Small intestine (tissue), 7 donors: ENCODE data around the gene TNFSF10. TPM values are rescaled to one million over a fixed set of nuclear protein-coding genes. Genes with fewer than 3 reads are reported as not detected.

Experiments used
- DNase-seq, 2 donors: peaks; one replicate each; pipeline versions ENCODE4 v3.0.0 to v3.0.0-alpha.2; 2013
- FAIRE-seq: peaks from 2 replicates; lab custom pipeline; 2012; peaks lifted over from hg19 to GRCh38; lab: Jason Lieb, UNC
- H3K27ac ChIP-seq, 3 donors: one replicate each; pipeline ENCODE4 v1.5.1; 2013; ENCODE audit warnings: low read length in 2 of 3, mild to moderate bottlenecking in 2 of 3, control low read depth in 1 of 3, inconsistent platforms in 1 of 3, low read depth in 1 of 3, moderate library complexity in 1 of 3
- H3K27me3 ChIP-seq, 3 donors: one replicate each; pipeline ENCODE4 v1.6.1; 2013; ENCODE audit warnings: low read length in 3 of 3, inconsistent platforms in 1 of 3; ENCODE audit not compliant: control insufficient read depth in 3 of 3, insufficient read depth in 3 of 3
- H3K36me3 ChIP-seq, 3 donors: one replicate each; pipeline ENCODE4 v1.6.1; 2013; ENCODE audit warnings: low read length in 3 of 3, inconsistent platforms in 1 of 3, low read depth in 1 of 3, mild to moderate bottlenecking in 1 of 3, moderate library complexity in 1 of 3; ENCODE audit not compliant: control insufficient read depth in 3 of 3, insufficient read depth in 2 of 3
- H3K4me1 ChIP-seq, 3 donors: one replicate each; pipeline ENCODE4 v1.6.1; 2013; ENCODE audit warnings: low read length in 2 of 3, inconsistent platforms in 1 of 3, low read depth in 1 of 3, mild to moderate bottlenecking in 1 of 3, moderate library complexity in 1 of 3; ENCODE audit not compliant: control insufficient read depth in 3 of 3, insufficient read depth in 2 of 3
- H3K4me3 ChIP-seq, 3 donors: one replicate each; pipeline ENCODE4 v1.5.1; 2013; ENCODE audit warnings: low read length in 3 of 3, control low read depth in 1 of 3, inconsistent platforms in 1 of 3, low read depth in 1 of 3, mild to moderate bottlenecking in 1 of 3, moderate library complexity in 1 of 3
- H3K9me3 ChIP-seq, 2 donors: one replicate each; pipeline ENCODE4 v1.6.1; 2013; ENCODE audit warnings: low read depth in 1 of 2, low read length in 1 of 2; ENCODE audit not compliant: control insufficient read depth in 2 of 2, insufficient read depth in 1 of 2
- WGBS, 3 donors: extraction: QIAGEN DNeasy Blood & Tissue Kit; methylation state at CpG; one replicate each; pipeline ENCODE4 v1.1.7; 2013; 5-methylcytosine and 5-hydroxymethylcytosine counted together
- polyA plus RNA-seq, 4 donors: library from polyadenylated mRNA; stranded (reverse) in 3 of 4; unstranded in 1 of 4; fragments of 200-250 nt in 3 of 4; fragments of 120-200 nt in 1 of 4; gene quantifications; one replicate each; pipeline versions ENCODE4 v1.2.1 to v1.2.3, GENCODE V29; 2013
- donor health status: healthy with polysubstance abuse.
- donor health status: control.
- donor health status: control.
- donor health status: Bipolar disorder and iron deficiency.
- donor health status: healthy.

TNFSF10 gene
- polyA plus RNA-seq, 4 donors, result 31.1 to 169 (median 44.3) TPM

DNA sequence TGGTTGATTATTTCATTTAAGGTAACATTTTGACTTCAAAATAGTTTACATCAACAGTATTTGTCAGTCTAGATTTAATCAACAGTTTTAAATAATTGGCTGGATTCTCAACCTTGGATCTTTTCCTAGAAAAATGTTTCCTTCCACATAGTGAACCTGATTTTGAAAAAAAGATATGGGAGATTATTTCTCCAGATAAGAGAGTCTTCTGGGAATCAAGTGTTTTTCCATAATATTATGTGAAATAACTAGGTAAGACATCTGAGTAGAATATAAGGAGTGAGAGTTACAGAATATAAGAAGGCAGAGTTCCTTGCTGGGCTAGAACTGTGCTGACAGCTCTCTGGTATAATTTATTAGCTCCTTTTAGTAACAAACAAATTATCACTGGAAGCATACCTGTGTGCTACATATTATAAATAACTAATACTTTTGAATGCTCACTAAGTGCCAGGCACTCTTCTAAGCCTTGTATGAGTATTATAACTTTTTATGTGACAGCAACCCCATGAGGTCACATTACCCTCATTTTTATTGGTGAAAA, 18.8 kb upstream of the TNFSF10 start:
- no peak overlapping the region for H3K4me3 ChIP-seq
- peaks cover 0 to 5% (median 4%) of the 10 kb centered on the region in 3 donors for H3K4me1 ChIP-seq
- H3K27me3 ChIP-seq, result no peaks in the 10 kb centered on the region
- H3K36me3 ChIP-seq, result no peaks in the 10 kb centered on the region
- H3K9me3 ChIP-seq, result peaks cover 0 to 7% of the 10 kb centered on the region in 2 donors
- no peak overlapping the region for H3K27ac ChIP-seq
- DNase-seq (no peak), FAIRE-seq (no peak)

DNA sequence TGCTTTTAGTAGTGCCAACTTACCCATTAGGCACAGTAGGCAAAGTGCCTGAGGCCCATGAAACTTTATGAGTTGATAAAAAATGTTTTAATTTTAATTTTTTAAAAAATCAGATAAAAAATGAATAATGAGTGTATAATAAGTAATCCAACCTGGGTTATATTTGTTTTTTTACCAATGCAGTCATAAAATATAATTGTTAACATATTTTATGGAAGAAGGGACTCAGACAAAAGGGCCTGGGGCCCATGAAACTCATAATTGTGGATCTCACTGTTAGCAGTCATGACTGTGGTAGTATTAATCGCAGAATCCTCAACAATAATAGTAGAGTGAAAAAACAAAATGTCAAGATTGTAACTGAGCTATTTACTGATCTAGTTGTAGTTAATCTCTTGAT, 16.8 kb upstream of the TNFSF10 start:
- DNase-seq, result no peak
- Histone ChIP-seq H3K27ac (no peak overlapping the region), H3K36me3 (no peaks in the 10 kb centered on the region), H3K27me3 (no peaks in the 10 kb centered on the region), H3K9me3 (peaks cover 0 to 7% of the 10 kb centered on the region in 2 donors), H3K4me3 (no peak overlapping the region), H3K4me1 (no peaks in the 10 kb centered on the region)
- WGBS, 3 donors, result 97 to 98% (median 97%) methylated on average over 1 of the region's 1 CpG
- no peak for FAIRE-seq

DNA sequence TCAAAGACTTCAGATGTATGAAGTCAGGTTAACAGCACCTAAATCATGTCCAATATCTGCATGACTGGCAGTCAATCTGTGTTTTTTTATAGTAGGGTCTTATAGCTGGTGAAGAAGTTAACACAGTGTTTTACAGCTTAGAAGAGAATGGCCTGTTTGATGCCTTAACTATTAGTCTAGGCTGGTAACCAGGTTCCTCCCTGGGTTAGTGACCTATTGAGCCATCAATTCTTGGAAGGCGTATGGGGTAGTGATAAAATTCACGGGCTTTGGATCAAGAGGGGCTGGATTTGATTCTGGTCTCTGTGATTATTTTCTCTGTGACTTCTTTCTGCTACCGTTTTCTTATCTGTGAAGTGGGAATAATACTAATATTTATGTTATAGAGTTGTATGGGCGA, 16.0 kb upstream of the TNFSF10 start:
- WGBS, 3 donors, result 89 to 90% (median 90%) methylated on average over 4 of the region's 4 CpGs
- Histone ChIP-seq H3K27ac (no peak overlapping the region), H3K36me3 (no peaks in the 10 kb centered on the region), H3K4me1 (no peaks in the 10 kb centered on the region), H3K27me3 (no peaks in the 10 kb centered on the region), H3K4me3 (no peak overlapping the region), H3K9me3 (peaks cover 0 to 7% of the 10 kb centered on the region in 2 donors)
- FAIRE-seq (no peak), DNase-seq (no peak)

DNA sequence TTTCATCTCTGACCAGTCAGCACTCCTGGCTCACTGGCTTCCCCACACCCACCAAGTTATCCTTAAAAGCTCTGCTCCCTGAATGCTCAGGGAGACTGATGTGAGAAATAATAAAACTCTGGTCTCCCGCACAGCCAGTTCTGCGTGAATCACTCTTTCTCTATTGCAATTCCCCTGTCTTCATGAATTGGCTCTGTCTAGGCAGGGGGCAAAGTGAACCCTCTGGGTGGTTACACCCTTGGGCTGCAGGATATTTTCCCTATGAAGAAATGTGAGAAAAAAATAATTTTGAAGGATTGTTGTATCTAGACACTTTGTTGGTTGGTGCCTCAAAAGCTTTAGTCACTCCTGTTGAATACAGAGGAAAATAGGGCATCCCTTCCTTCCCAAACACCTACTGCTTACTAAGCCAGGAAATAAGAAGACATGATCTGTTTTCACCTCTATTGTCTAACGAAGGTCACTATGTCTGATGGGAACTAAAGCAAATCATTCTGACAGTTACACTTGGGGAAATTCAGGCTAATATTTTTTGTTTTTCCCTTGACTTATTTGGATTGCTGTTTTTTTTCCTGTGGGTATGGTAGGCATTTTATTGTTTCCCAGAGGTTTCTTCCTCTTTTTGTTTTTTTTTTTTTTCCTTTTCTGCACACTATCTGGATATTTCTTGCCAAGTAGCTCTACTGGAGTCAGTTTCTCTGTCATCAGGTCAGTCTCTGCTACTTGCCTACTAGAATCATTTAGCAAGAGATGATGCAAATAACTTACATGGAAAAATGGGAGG, 15.3 kb upstream of the TNFSF10 start:
- DNase-seq, result no peak
- 85 to 94% (median 93%) methylated on average over 3 of the region's 3 CpGs for WGBS, 3 donors
- no peaks in the 10 kb centered on the region for H3K27me3 ChIP-seq
- peaks cover 0 to 7% of the 10 kb centered on the region in 2 donors for H3K9me3 ChIP-seq
- H3K4me3 ChIP-seq, result no peak overlapping the region
- no peak overlapping the region for H3K27ac ChIP-seq
- no peak for FAIRE-seq
- H3K36me3 ChIP-seq, result no peaks in the 10 kb centered on the region
- H3K4me1 ChIP-seq, result no peaks in the 10 kb centered on the region

DNA sequence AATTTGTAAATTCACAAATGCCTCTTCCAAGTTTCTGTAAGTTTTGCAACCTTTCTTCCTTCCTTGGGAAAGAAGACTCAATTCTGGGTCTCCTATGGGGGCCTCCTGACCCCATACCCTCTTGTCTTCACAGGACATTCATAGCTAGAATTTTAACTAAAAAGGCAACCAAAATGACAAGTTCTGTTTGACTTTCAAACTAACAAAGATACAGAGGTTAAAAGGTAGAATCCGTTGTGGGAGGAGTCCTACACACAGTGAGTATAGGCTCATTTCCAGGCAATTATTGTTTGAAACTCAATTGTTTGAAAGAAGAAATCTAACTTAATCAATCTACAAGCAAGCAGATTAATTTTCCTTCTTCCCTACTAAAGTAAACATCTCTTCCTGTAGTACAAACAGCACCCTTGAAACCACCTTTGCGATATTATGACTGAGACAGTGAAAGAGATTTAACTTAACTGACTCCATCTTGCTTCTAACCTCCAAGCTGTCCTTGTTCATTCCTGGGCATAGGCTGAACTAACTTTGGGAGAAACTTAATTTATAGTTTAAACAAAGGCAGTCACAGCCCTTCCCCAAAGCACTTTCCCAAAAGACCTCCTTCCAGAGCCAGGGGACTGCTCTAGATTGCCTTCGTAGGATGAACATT, 14.4 kb upstream of the TNFSF10 start:
- H3K4me3 ChIP-seq, result no peak overlapping the region
- H3K36me3 ChIP-seq, result no peaks in the 10 kb centered on the region
- no peaks in the 10 kb centered on the region for H3K27me3 ChIP-seq
- FAIRE-seq (no peak), DNase-seq (no peak)
- H3K9me3 ChIP-seq, result peaks cover 0 to 7% of the 10 kb centered on the region in 2 donors
- no peaks in the 10 kb centered on the region for H3K4me1 ChIP-seq
- 56 to 63% (median 62%) methylated on average over 3 of the region's 3 CpGs for WGBS, 3 donors
- no peak overlapping the region for H3K27ac ChIP-seq

DNA sequence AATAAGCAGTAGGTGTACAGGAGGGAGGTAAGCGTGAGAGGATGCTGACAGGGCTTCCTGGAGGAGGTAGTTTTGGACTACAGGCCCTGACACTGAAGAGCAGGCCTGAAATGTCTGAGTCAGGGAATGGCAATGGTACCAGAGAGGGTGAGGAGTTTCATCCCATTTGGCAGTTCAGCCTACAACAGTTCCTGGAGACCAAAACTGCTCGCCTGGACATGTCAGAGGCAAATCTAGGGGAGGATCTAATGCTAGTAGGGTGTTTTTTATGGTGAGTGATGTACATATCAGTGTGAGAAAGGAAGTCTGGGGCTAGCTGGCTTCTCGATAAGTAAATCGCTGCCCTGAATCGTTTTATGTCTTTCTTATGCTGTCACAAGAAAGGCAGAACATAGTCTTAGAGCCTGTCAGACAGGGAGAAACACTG, 13.8 kb upstream of the TNFSF10 start:
- WGBS, 3 donors, result 54 to 67% (median 64%) methylated on average over 5 of the region's 5 CpGs
- peaks cover 0 to 7% of the 10 kb centered on the region in 2 donors for H3K9me3 ChIP-seq
- H3K27ac ChIP-seq, result peak overlapping the region in 1 of 3 donors; percentile 49
- H3K4me3 ChIP-seq, result no peak overlapping the region
- DNase-seq, result no peak
- H3K36me3 ChIP-seq, result no peaks in the 10 kb centered on the region
- H3K4me1 ChIP-seq, result no peaks in the 10 kb centered on the region
- FAIRE-seq, result no peak
- H3K27me3 ChIP-seq, result no peaks in the 10 kb centered on the region

DNA sequence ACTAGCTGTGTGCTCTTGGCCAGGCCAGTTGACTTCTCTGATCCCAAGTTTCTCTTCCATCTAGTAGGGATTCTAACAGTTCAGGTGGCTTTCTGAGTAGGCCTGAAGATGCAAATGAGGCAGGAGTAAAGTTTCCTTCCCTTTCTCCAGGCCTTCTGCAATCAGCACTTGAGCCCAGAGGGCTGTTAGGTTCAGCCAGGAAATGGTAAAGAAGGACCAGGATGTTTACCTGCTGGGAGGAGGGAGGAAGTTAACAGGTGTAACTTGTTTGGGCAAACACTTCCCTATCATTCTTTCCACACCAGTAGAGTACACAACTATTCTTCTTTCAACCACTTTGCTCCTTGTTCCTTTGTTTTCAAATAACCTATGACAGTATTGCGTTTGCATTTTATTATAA, 13.3 kb upstream of the TNFSF10 start:
- no peak overlapping the region for H3K4me3 ChIP-seq
- peaks cover 0 to 7% of the 10 kb centered on the region in 2 donors for H3K9me3 ChIP-seq
- H3K4me1 ChIP-seq, result no peaks in the 10 kb centered on the region
- DNase-seq, result peak in 1 of 2 donors; percentile 51
- peak overlapping the region in 1 of 3 donors; percentile 49 for H3K27ac ChIP-seq
- H3K36me3 ChIP-seq, result no peaks in the 10 kb centered on the region
- FAIRE-seq, result no peak
- WGBS, 3 donors, result 93 to 96% (median 94%) methylated on average over 1 of the region's 1 CpG
- H3K27me3 ChIP-seq, result no peaks in the 10 kb centered on the region

DNA sequence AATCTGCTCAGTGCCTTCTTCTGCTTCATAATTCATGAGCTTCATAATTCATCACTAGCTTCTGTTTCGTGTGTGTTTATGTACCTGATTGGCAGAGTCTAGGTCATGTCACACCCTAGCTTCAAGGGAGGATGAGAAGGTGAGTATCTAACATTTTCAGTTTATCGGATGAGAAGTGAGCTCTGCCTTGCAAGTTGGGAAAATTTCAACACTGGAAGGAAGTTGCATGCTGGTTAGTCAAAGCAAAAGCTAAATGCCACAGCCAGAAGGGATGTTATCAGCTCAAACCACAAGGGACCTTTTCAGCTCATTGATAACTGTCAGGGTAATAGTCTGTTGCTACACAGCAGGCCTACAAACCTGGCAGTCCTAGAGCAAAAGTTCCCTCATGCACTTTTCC, 7.3 kb upstream of the TNFSF10 start:
- WGBS, 3 donors, result 65 to 70% (median 67%) methylated on average over 2 of the region's 2 CpGs
- peaks cover 0 to 3% (median 0%) of the 10 kb centered on the region in 3 donors for H3K4me1 ChIP-seq
- H3K27me3 ChIP-seq, result no peaks in the 10 kb centered on the region
- no peaks in the 10 kb centered on the region for H3K36me3 ChIP-seq
- DNase-seq (no peak), FAIRE-seq (no peak)
- no peak overlapping the region for H3K27ac ChIP-seq
- H3K9me3 ChIP-seq, result no peaks in the 10 kb centered on the region
- no peak overlapping the region for H3K4me3 ChIP-seq
